SK-N-SH (cell line): ENCODE results near the gene TBL1X. TPM values are rescaled to one million over a fixed set of nuclear protein-coding genes. Genes with fewer than 3 reads are reported as not detected.
"Not testable (repeated sequence)": the region's sequence is repeated elsewhere in the genome, so short reads cannot be mapped to it uniquely, and the experiment has no call there.

ENCODE experiments used
- CTCF ChIA-PET: fragments of 300-600, 350-600 bp; formaldehyde crosslinking; extraction: SDS; loops from one replicate; lab custom pipeline; 2021; lab: Yijun Ruan, JAX
- POLR2A ChIA-PET: fragments of 350-600 bp; sonication (Branson Sonifier 250); formaldehyde crosslinking; extraction: SDS; loops from one replicate; lab custom pipeline; 2020; ENCODE audit warnings: antibody characterized with exemption, inconsistent platforms; lab: Yijun Ruan, JAX
- DNase-seq: peaks from one replicate; pipeline ENCODE4 v3.0.0; 2012
- H2AFZ ChIP-seq: fragments of 200-600 bp; sonication (generic); 2 replicates; pipeline ENCODE4 v1.8.1; 2016; ENCODE audit warnings: antibody characterized with exemption, mild to moderate bottlenecking, low read depth
- H3F3A ChIP-seq: fragments of 200-600 bp; sonication (generic); replicated peaks from 2 replicates; pipeline ENCODE3; 2016; ENCODE audit warnings: antibody characterized with exemption, mild to moderate bottlenecking; ENCODE audit not compliant: insufficient read depth
- H3K27ac ChIP-seq, 2 experiments: fragments of 200-500 bp in 1 of 2; fragments of 200-600 bp in 1 of 2; sonication (Bioruptor generic) in 1 of 2; sonication (generic), shearing (Covaris generic) in 1 of 2; 2 replicates each; pipeline versions ENCODE4 v1.5.1 to v1.6.1; 2014 to 2016; ENCODE audit warnings: low read depth in 2 of 2, inconsistent platforms in 1 of 2, low read length in 1 of 2, mild to moderate bottlenecking in 1 of 2, mixed read lengths in 1 of 2
- H3K27me3 ChIP-seq: fragments of 200-600 bp; sonication (generic), shearing (Covaris generic); 2 replicates; pipeline ENCODE4 v1.6.1; 2016; ENCODE audit warnings: mixed run types; ENCODE audit not compliant: insufficient read depth
- H3K36me3 ChIP-seq, 2 experiments: fragments of 200-500 bp in 1 of 2; fragments of 200-600 bp in 1 of 2; sonication (Bioruptor generic) in 1 of 2; sonication (generic) in 1 of 2; replicated peaks in 1 of 2; 2 replicates each; pipeline versions ENCODE3 to v1.5.1; 2014 to 2016; ENCODE audit warnings: low read length in 1 of 2, mild to moderate bottlenecking in 1 of 2; ENCODE audit not compliant: insufficient read depth in 2 of 2, control insufficient read depth in 1 of 2
- H3K4me1 ChIP-seq, 2 experiments: fragments of 200-500 bp in 1 of 2; fragments of 200-600 bp in 1 of 2; sonication (Bioruptor generic) in 1 of 2; sonication (generic), shearing (Covaris generic) in 1 of 2; 2 replicates each; pipeline versions ENCODE4 v1.5.1 to v1.6.1; 2014 to 2016; ENCODE audit warnings: low read depth in 1 of 2, low read length in 1 of 2, mixed run types in 1 of 2; ENCODE audit not compliant: insufficient read depth in 2 of 2, control insufficient read depth in 1 of 2
- H3K4me2 ChIP-seq: fragments of 200-600 bp; sonication (generic), shearing (Covaris generic); 2 replicates; pipeline ENCODE4 v1.6.1; 2017; ENCODE audit warnings: mixed run types
- H3K4me3 ChIP-seq, 2 experiments: fragments of 200-500 bp in 1 of 2; fragments of 200-600 bp in 1 of 2; sonication (Bioruptor generic) in 1 of 2; sonication (generic), shearing (Covaris generic) in 1 of 2; 2 replicates each; pipeline versions ENCODE4 v1.5.1 to v1.8.1; 2014 to 2016; ENCODE audit warnings: low read depth in 2 of 2, inconsistent platforms in 1 of 2, low read length in 1 of 2, mild to moderate bottlenecking in 1 of 2, mixed read lengths in 1 of 2, moderate library complexity in 1 of 2
- H3K79me2 ChIP-seq: fragments of 200-600 bp; sonication (generic); 2 replicates; pipeline ENCODE4 v1.8.1; 2017; ENCODE audit warnings: mild to moderate bottlenecking; ENCODE audit not compliant: insufficient read depth
- H3K9ac ChIP-seq: fragments of 200-600 bp; sonication (generic); 2 replicates; pipeline ENCODE4 v1.6.1; 2017; ENCODE audit warnings: mixed run types
- H3K9me2 ChIP-seq: fragments of 200-600 bp; sonication (generic); 2 replicates; pipeline ENCODE4 v1.6.1; 2017; ENCODE audit warnings: mixed run types
- H3K9me3 ChIP-seq: fragments of 200-600 bp; sonication (generic); 2 replicates; pipeline ENCODE4 v1.6.1; 2017; ENCODE audit warnings: mixed run types, mild to moderate bottlenecking, moderate library complexity
- H4K20me1 ChIP-seq: fragments of 200-600 bp; sonication (generic); 2 replicates; pipeline ENCODE4 v1.6.1; 2017; ENCODE audit warnings: mild to moderate bottlenecking, mixed run types; ENCODE audit not compliant: insufficient read depth
- ELF1 ChIP-seq: IDR thresholded peaks from 2 replicates; pipeline ENCODE4 v1.4.0; 2012
- EZH2phosphoT487 ChIP-seq: fragments of 200-600 bp; sonication (generic); IDR thresholded peaks from 2 replicates; pipeline ENCODE4 v1.6.1; 2017; ENCODE audit warnings: low read depth, mixed run types, mild to moderate bottlenecking, antibody characterized with exemption, moderate library complexity, borderline replicate concordance
- FOSL2 ChIP-seq: IDR thresholded peaks from 2 replicates; pipeline ENCODE4 v1.4.0; 2012; ENCODE audit warnings: low read depth, mild to moderate bottlenecking, moderate library complexity, borderline replicate concordance
- FOXJ3 ChIP-seq: sonication (generic); formaldehyde crosslinking; IDR thresholded peaks from 2 replicates; pipeline ENCODE4 v1.5.1; 2020; ENCODE audit warnings: mild to moderate bottlenecking, missing genetic modification reagents
- JUND ChIP-seq: IDR thresholded peaks from 2 replicates; pipeline ENCODE4 v1.4.0; 2012
- NFIC ChIP-seq: IDR thresholded peaks from 2 replicates; pipeline ENCODE4 v1.4.0; 2012; ENCODE audit warnings: borderline replicate concordance
- RAD21 ChIP-seq: IDR thresholded peaks from 2 replicates; pipeline ENCODE4 v1.6.1; 2012; ENCODE audit warnings: mild to moderate bottlenecking, low read length
- RCOR1 ChIP-seq: fragments of 150-350 bp; IDR thresholded peaks from 2 replicates; pipeline ENCODE4 v1.6.1; 2017; ENCODE audit warnings: antibody characterized with exemption, low read length
- SMC3 ChIP-seq: IDR thresholded peaks from 2 replicates; pipeline ENCODE4 v1.6.1; 2012; ENCODE audit warnings: low read depth, low read length, improper control_type of control experiment
- TCF12 ChIP-seq: IDR thresholded peaks from 2 replicates; pipeline ENCODE4 v1.4.0; 2012
- TEAD4 ChIP-seq: IDR thresholded peaks from 2 replicates; pipeline ENCODE4 v1.4.0; 2012; ENCODE audit warnings: mild to moderate bottlenecking, borderline replicate concordance; ENCODE audit not compliant: insufficient read depth
- WGBS: methylation state at CpG from one replicate; pipeline ENCODE4 v1.1.6; 2017; ENCODE audit warnings: low lambda C conversion rate; 5-methylcytosine and 5-hydroxymethylcytosine counted together
- polyA plus RNA-seq, 3 experiments: library from polyadenylated mRNA; depleted of rRNA; stranded (reverse); fragments of >200 nt; gene quantifications; 2 replicates each; pipeline ENCODE4 v1.2.3, GENCODE V29; 2012
- TF ChIP-seq, protein P1 (sequence below): IDR thresholded peaks from 2 replicates; pipeline ENCODE4 v1.4.0; 2012; ENCODE audit warnings: low read depth
- TF ChIP-seq, protein P2 (sequence below): IDR thresholded peaks from 2 replicates; pipeline ENCODE4; 2012
- TF ChIP-seq, protein P3 (sequence below): fragments of 150-350 bp; IDR thresholded peaks from 2 replicates; pipeline ENCODE4 v1.6.1; 2017; ENCODE audit warnings: antibody characterized with exemption, low read length, low read depth, borderline replicate concordance
- TF ChIP-seq, protein P4 (sequence below): fragments of 200-600 bp; sonication (generic); IDR thresholded peaks from 2 replicates; pipeline ENCODE4 v1.6.1; 2017; ENCODE audit warnings: antibody characterized with exemption, mild to moderate bottlenecking, moderate library complexity

TBL1X gene
- polyA plus RNA-seq, 1 of the 3 experiments (the other 2 are of a cell fraction), result 10.6 TPM

DNA sequence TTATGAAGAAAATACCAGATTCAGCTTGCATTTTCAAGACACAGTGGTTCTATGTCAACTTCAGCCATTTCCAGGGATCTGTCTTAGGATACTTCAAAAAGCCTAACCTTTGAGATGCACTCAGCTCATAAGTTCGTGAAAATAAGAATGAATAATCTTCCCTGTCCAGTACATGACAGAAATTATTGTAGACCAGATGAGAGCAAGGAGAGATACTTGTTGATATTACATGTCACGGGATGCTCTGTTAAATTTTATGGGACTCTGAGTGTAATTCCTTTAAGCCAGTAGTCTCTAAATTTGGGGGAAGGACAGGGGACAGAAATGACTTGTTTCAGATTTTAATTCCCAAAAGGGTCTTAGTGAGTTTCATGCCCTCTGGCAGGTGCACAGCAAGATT lies 8.8 kb downstream of the TBL1X start:
- no peaks in the 10 kb centered on the region for H3K27me3 ChIP-seq
- H2AFZ ChIP-seq, result no peak overlapping the region
- ChIA-PET POLR2A (no interaction called here), CTCF (no interaction called here)
- H3K36me3 ChIP-seq, result peaks cover 0 to 3% of the 10 kb centered on the region in 2 experiments
- no peaks in the 10 kb centered on the region; a peak in 1 of 4 replicates for H3K4me1 ChIP-seq
- H3K4me2 ChIP-seq, result no peak overlapping the region
- no peak overlapping the region for H3K4me3 ChIP-seq
- TF ChIP-seq TEAD4, result no peak
- no peak for TF ChIP-seq SMC3
- TF ChIP-seq, protein P1, sequence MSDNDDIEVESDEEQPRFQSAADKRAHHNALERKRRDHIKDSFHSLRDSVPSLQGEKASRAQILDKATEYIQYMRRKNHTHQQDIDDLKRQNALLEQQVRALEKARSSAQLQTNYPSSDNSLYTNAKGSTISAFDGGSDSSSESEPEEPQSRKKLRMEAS, result no peak
- TF ChIP-seq NFIC, result no peak
- TF ChIP-seq FOSL2, result no peak
- no peak for TF ChIP-seq FOXJ3 (CRISPR knock-in tag)
- no peak for TF ChIP-seq EZH2phosphoT487
- TF ChIP-seq, protein P2, sequence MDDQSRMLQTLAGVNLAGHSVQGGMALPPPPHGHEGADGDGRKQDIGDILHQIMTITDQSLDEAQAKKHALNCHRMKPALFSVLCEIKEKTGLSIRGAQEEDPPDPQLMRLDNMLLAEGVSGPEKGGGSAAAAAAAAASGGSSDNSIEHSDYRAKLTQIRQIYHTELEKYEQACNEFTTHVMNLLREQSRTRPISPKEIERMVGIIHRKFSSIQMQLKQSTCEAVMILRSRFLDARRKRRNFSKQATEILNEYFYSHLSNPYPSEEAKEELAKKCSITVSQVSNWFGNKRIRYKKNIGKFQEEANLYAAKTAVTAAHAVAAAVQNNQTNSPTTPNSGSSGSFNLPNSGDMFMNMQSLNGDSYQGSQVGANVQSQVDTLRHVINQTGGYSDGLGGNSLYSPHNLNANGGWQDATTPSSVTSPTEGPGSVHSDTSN, result no peak
- TF ChIP-seq, protein P3, sequence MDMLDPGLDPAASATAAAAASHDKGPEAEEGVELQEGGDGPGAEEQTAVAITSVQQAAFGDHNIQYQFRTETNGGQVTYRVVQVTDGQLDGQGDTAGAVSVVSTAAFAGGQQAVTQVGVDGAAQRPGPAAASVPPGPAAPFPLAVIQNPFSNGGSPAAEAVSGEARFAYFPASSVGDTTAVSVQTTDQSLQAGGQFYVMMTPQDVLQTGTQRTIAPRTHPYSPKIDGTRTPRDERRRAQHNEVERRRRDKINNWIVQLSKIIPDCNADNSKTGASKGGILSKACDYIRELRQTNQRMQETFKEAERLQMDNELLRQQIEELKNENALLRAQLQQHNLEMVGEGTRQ, result no peak
- TF ChIP-seq TCF12, result no peak
- no peak for TF ChIP-seq JUND
- no peak for TF ChIP-seq RCOR1
- TF ChIP-seq, protein P4, sequence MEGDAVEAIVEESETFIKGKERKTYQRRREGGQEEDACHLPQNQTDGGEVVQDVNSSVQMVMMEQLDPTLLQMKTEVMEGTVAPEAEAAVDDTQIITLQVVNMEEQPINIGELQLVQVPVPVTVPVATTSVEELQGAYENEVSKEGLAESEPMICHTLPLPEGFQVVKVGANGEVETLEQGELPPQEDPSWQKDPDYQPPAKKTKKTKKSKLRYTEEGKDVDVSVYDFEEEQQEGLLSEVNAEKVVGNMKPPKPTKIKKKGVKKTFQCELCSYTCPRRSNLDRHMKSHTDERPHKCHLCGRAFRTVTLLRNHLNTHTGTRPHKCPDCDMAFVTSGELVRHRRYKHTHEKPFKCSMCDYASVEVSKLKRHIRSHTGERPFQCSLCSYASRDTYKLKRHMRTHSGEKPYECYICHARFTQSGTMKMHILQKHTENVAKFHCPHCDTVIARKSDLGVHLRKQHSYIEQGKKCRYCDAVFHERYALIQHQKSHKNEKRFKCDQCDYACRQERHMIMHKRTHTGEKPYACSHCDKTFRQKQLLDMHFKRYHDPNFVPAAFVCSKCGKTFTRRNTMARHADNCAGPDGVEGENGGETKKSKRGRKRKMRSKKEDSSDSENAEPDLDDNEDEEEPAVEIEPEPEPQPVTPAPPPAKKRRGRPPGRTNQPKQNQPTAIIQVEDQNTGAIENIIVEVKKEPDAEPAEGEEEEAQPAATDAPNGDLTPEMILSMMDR, result no peak
- TF ChIP-seq ELF1, result no peak
- no peak for TF ChIP-seq RAD21
- WGBS, result 56% methylated on average over 2 of the region's 2 CpGs
- no peaks in the 10 kb centered on the region for H3K9me3 ChIP-seq
- no peaks in the 10 kb centered on the region for H3K9me2 ChIP-seq
- H4K20me1 ChIP-seq, result peaks cover 25% of the 10 kb centered on the region
- no peak overlapping the region for H3K9ac ChIP-seq
- no peaks in the 10 kb centered on the region for H3F3A ChIP-seq
- no peak overlapping the region for H3K27ac ChIP-seq
- no peak for DNase-seq
- H3K79me2 ChIP-seq, result peaks cover 74% of the 10 kb centered on the region

DNA sequence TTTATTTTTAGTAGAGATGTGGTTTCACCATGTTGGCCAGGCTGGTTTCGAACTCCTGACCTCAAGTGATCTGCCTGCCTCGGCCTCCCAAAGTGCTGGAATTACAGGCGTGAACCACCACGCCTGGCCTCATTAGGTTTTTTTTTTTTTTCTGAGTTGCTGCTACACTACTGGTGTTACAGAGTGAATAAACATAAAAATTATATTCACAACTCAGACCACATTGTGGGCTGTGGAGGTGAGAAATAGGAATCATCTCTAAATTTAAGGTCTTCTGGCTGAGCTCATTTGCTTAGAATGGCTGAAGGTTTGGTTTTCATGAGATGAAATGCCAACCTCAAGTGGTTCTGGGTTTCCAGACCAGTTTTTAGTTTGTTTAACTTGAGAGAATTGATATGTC lies 10.6 kb downstream of the TBL1X start:
- H3K36me3 ChIP-seq, H2AFZ ChIP-seq, H3K4me1 ChIP-seq, H3K27ac ChIP-seq, POLR2A ChIA-PET, H3K27me3 ChIP-seq, H3K9me2 ChIP-seq, H3K9me3 ChIP-seq, H3K4me3 ChIP-seq, H3K9ac ChIP-seq, H3K4me2 ChIP-seq, H3F3A ChIP-seq, DNase-seq, CTCF ChIA-PET: not testable (repeated sequence)
- peaks cover 69% of the 10 kb centered on the region for H3K79me2 ChIP-seq
- 64% methylated on average over 4 of the region's 4 CpGs for WGBS
- H4K20me1 ChIP-seq, result peaks cover 17% of the 10 kb centered on the region
